ENCODE measurements around the gene FTL. TPM values are rescaled to one million over a fixed set of nuclear protein-coding genes. Genes with fewer than 3 reads are reported as not detected.
A peak's percentile ranks its signal among the peaks of the same experiment; 100 is the strongest.

Gene FTL
- total RNA-seq, 2 experiments from 2014 or later = 616 to 627 TPM

GRCh38 chr19:48970923-48971395 is 5.8 kb downstream of the FTL start:
- Mint-ChIP-seq H3K9me3 (no peaks in the 10 kb centered on the region), H3K4me3 (peak overlapping the region; percentile 21), H3K4me1 (ENCODE audit: low read depth) (peaks cover 12% of the 10 kb centered on the region), H3K27me3 (no peaks in the 10 kb centered on the region), H3K27ac (peak overlapping the region; percentile 16), H3K36me3 (ENCODE audit: low read depth) (peaks cover 58% of the 10 kb centered on the region)
- Histone ChIP-seq H3K27ac (ENCODE audit: low read depth in 1 of 2, low read length in 2 of 2) (no peak overlapping the region), H3K9me3 (ENCODE audit: control insufficient read depth in 1 of 2, insufficient read depth in 1 of 2, low read length in 2 of 2) (peaks cover 0 to 3% of the 10 kb centered on the region in 2 experiments), H3K4me1 (ENCODE audit: insufficient read depth, low read length) (peaks cover 18% of the 10 kb centered on the region), H3K27me3 (ENCODE audit: control insufficient read depth in 1 of 2, insufficient read depth in 2 of 2, low read length in 2 of 2) (no peaks in the 10 kb centered on the region), H3K36me3 (ENCODE audit: insufficient read depth, low read length) (peaks cover 60% of the 10 kb centered on the region), H3K4me3 (ENCODE audit: low read length) (no peak overlapping the region)
- POLR2A ChIA-PET = interaction anchor here (0.7 to 1.4 kb wide), 7 partner anchors 9 to 176 kb away, joined by 3 to 9 read pairs (median 5); partner anchors contain the start of genes GYS1 and RUVBL2
- ATAC-seq (ENCODE audit: poor library complexity) = peak; percentile 95
- intact Hi-C loops (cut with DNase I, micrococcal nuclease) = loop anchor here (1.0 to 5.0 kb wide), 5 partner anchors 39 to 183 kb away; partner anchors contain the start of genes DHDH (in 1 of the 2) and PPP1R15A (in 1 of the 2)
- CTCF ChIA-PET = interaction anchor here (0.5 to 2.6 kb wide), 28 partner anchors 8 to 337 kb away, joined by 3 to 31 read pairs (median 4); partner anchors contain the start of genes DHDH, GYS1, HSD17B14 and NUCB1
- peak; percentile 95 for TF ChIP-seq CTCF (IDR thresholded peaks at IDR 0.05)
- peak; percentile 68 to 92 (median 79) for DNase-seq

- Histone ChIP-seq H3K4me1 (ENCODE audit: insufficient read depth, low read length) (no peaks in the 10 kb centered on the region), H3K27me3 (ENCODE audit: control insufficient read depth in 1 of 2, insufficient read depth in 2 of 2, low read length in 2 of 2) (no peaks in the 10 kb centered on the region), H3K27ac (ENCODE audit: low read depth in 1 of 2, low read length in 2 of 2) (no peak overlapping the region), H3K36me3 (ENCODE audit: insufficient read depth, low read length) (peaks cover 32% of the 10 kb centered on the region), H3K9me3 (ENCODE audit: control insufficient read depth in 1 of 2, insufficient read depth in 1 of 2, low read length in 2 of 2) (no peaks in the 10 kb centered on the region), H3K4me3 (ENCODE audit: low read length) (no peak overlapping the region)
- H3K27ac Mint-ChIP-seq = no peak overlapping the region
- intact Hi-C loops (cut with DNase I, micrococcal nuclease) = no loop called here
- peaks cover under 1% of the 10 kb centered on the region for H3K4me1 Mint-ChIP-seq (ENCODE audit: low read depth)
- ChIA-PET CTCF (interaction anchor here (1.1 to 1.8 kb wide), 2 partner anchors 17 to 134 kb away, joined by 3 to 7 read pairs; partner anchors contain the start of genes GYS1 and RUVBL2), POLR2A (interaction anchor here (1.0 to 3.1 kb wide), 4 partner anchors 9 to 17 kb away, joined by 4 to 12 read pairs (median 4); partner anchors contain the start of genes FTL, GYS1 and RUVBL2)
- H3K9me3 Mint-ChIP-seq = no peaks in the 10 kb centered on the region
- peak in 7 of 14 experiments; percentile 23 to 67 (median 41) for DNase-seq
- TF ChIP-seq CTCF (IDR thresholded peaks at IDR 0.05) = no peak
- no peaks in the 10 kb centered on the region for H3K27me3 Mint-ChIP-seq
- peak; percentile 88 for ATAC-seq (ENCODE audit: poor library complexity)
- H3K36me3 Mint-ChIP-seq (ENCODE audit: low read depth) = peaks cover 51% of the 10 kb centered on the region
- H3K4me3 Mint-ChIP-seq = no peak overlapping the region
Observed at GRCh38 chr19:48975947-48976847, 11.1 kb downstream of the FTL start.

- TF ChIP-seq CTCF (IDR thresholded peaks at IDR 0.05) = no peak
- no peaks in the 10 kb centered on the region for H3K9me3 ChIP-seq (ENCODE audit: control insufficient read depth in 1 of 2, insufficient read depth in 1 of 2, low read length in 2 of 2)
- peaks cover 56% of the 10 kb centered on the region for H3K36me3 Mint-ChIP-seq (ENCODE audit: low read depth)
- no peak overlapping the region for H3K4me3 ChIP-seq (ENCODE audit: low read length)
- H3K4me1 Mint-ChIP-seq (ENCODE audit: low read depth) = no peaks in the 10 kb centered on the region
- POLR2A ChIA-PET = interaction anchor here (1.2 to 3.1 kb wide), 3 partner anchors 9 to 16 kb away, joined by 4 to 12 read pairs (median 5); partner anchors contain the start of genes FTL, GYS1 and RUVBL2
- no peaks in the 10 kb centered on the region for H3K27me3 ChIP-seq (ENCODE audit: control insufficient read depth in 1 of 2, insufficient read depth in 2 of 2, low read length in 2 of 2)
- H3K27me3 Mint-ChIP-seq = no peaks in the 10 kb centered on the region
- H3K27ac Mint-ChIP-seq = no peak overlapping the region
- intact Hi-C loops (cut with DNase I, micrococcal nuclease) = no loop called here
- H3K27ac ChIP-seq (ENCODE audit: low read depth in 1 of 2, low read length in 2 of 2) = no peak overlapping the region
- DNase-seq (no peak), ATAC-seq (ENCODE audit: poor library complexity) (no peak)
- H3K4me1 ChIP-seq (ENCODE audit: insufficient read depth, low read length) = no peaks in the 10 kb centered on the region
- H3K4me3 Mint-ChIP-seq = no peak overlapping the region
- H3K9me3 Mint-ChIP-seq = no peaks in the 10 kb centered on the region
- CTCF ChIA-PET = interaction anchor here (1.1 kb wide), 1 partner anchor 134 kb away, joined by 3 read pairs; no protein-coding TSS in a partner anchor
- peaks cover 34% of the 10 kb centered on the region for H3K36me3 ChIP-seq (ENCODE audit: insufficient read depth, low read length)
Observed at GRCh38 chr19:48977061-48977460, 12.0 kb downstream of the FTL start.

All from CD4-positive, alpha-beta T cell (primary cell).